GM23338 (cell line): ENCODE data around the gene FNDC8. TPM values are rescaled to one million over a fixed set of nuclear protein-coding genes. Genes with fewer than 3 reads are reported as not detected.

Source experiments
- ATAC-seq: fragments of 200-7000 bp; cut with Tn5 transposase; 3 replicates; pipeline ENCODE4 v1.9.1; 2020
- DNase-seq: peaks from one replicate; pipeline ENCODE4 v3.0.0-alpha.2; 2015; ENCODE audit warnings: low spot score
- H2AFZ ChIP-seq: fragments of 200-600 bp; sonication (generic); 2 replicates; pipeline ENCODE4 v1.8.0; 2016; ENCODE audit warnings: antibody characterized with exemption, mild to moderate bottlenecking, moderate library complexity
- H3F3A ChIP-seq: fragments of 200-600 bp; sonication (generic); replicated peaks from 2 replicates; pipeline ENCODE4 v1.8.0; 2017; ENCODE audit warnings: antibody characterized with exemption, mixed run types, low read depth
- H3K27ac ChIP-seq: fragments of 200-600 bp; sonication (generic); 2 replicates; pipeline ENCODE4 v1.6.1; 2016; ENCODE audit warnings: low read depth
- H3K27me3 ChIP-seq: fragments of 200-600 bp; sonication (generic); 2 replicates; pipeline ENCODE4 v1.8.0; 2016; ENCODE audit warnings: mild to moderate bottlenecking, mixed run types, moderate library complexity; ENCODE audit not compliant: insufficient read depth
- H3K36me3 ChIP-seq: fragments of 200-600 bp; sonication (generic); 2 replicates; pipeline ENCODE4 v1.8.0; 2016; ENCODE audit warnings: mild to moderate bottlenecking; ENCODE audit not compliant: insufficient read depth
- H3K4me1 ChIP-seq: fragments of 200-600 bp; sonication (generic); 2 replicates; pipeline ENCODE4 v1.8.0; 2016; ENCODE audit warnings: mild to moderate bottlenecking, moderate library complexity; ENCODE audit not compliant: insufficient read depth
- H3K4me2 ChIP-seq: fragments of 200-600 bp; sonication (generic); 2 replicates; pipeline ENCODE4 v1.7.1; 2017; ENCODE audit warnings: mixed run types
- H3K4me3 ChIP-seq: fragments of 200-600 bp; sonication (generic); 2 replicates; pipeline ENCODE4 v1.6.1; 2016; ENCODE audit warnings: mixed run types
- H3K79me2 ChIP-seq: fragments of 200-600 bp; sonication (generic); replicated peaks from 2 replicates; pipeline ENCODE4 v1.8.0; 2017; ENCODE audit warnings: mild to moderate bottlenecking; ENCODE audit not compliant: insufficient read depth
- H3K9me2 ChIP-seq: fragments of 200-600 bp; sonication (generic); 2 replicates; pipeline ENCODE4 v1.8.0; 2017; ENCODE audit not compliant: insufficient read depth
- H4K20me1 ChIP-seq: fragments of 200-600 bp; sonication (generic); replicated peaks from 2 replicates; pipeline ENCODE4 v1.8.0; 2017; ENCODE audit warnings: mild to moderate bottlenecking; ENCODE audit not compliant: insufficient read depth
- H3K27ac Mint-ChIP-seq: 2 replicates; pipeline ENCODE4 v1.8.0; 2020; ENCODE audit warnings: inconsistent platforms, mild to moderate bottlenecking, moderate library complexity, mixed read lengths
- H3K27me3 Mint-ChIP-seq: 3 replicates; pipeline ENCODE4 v1.8.0; 2022; ENCODE audit warnings: low read depth, mild to moderate bottlenecking, moderate library complexity, mixed read lengths, inconsistent platforms; ENCODE audit not compliant: insufficient read depth, poor library complexity
- H3K36me3 Mint-ChIP-seq: 3 replicates; pipeline ENCODE4 v1.8.0; 2021; ENCODE audit warnings: low read depth, mild to moderate bottlenecking, inconsistent platforms, moderate library complexity, mixed read lengths
- H3K4me1 Mint-ChIP-seq: 3 replicates; pipeline ENCODE4 v1.8.0; 2020; ENCODE audit warnings: mild to moderate bottlenecking, inconsistent platforms, mixed read lengths
- H3K4me3 Mint-ChIP-seq: 3 replicates; pipeline ENCODE4 v1.8.0; 2021; ENCODE audit warnings: moderate library complexity, mild to moderate bottlenecking, inconsistent platforms, mixed read lengths
- H3K9me3 Mint-ChIP-seq: 3 replicates; pipeline ENCODE4 v1.8.0; 2020; ENCODE audit warnings: moderate library complexity, mild to moderate bottlenecking, inconsistent platforms, mixed read lengths
- CREB1 ChIP-seq: fragments of 250-450 bp; sonication (Bioruptor Pico); IDR thresholded peaks from 2 replicates; pipeline ENCODE4 v1.5.0; 2020; ENCODE audit warnings: low read depth, mild to moderate bottlenecking, moderate library complexity
- EZH2 ChIP-seq: fragments of 200-600 bp; sonication (generic); IDR thresholded peaks from one replicate; pipeline ENCODE4 v1.8.0; 2017; ENCODE audit warnings: antibody characterized with exemption, mild to moderate bottlenecking, low read depth; ENCODE audit not compliant: unreplicated experiment
- EZH2phosphoT487 ChIP-seq: fragments of 200-600 bp; sonication (generic); IDR thresholded peaks from one replicate; pipeline ENCODE4 v1.8.1; 2018; ENCODE audit warnings: antibody characterized with exemption; ENCODE audit not compliant: unreplicated experiment
- JUNB ChIP-seq: IDR thresholded peaks from one replicate; pipeline ENCODE4 v1.6.1; 2016; ENCODE audit warnings: antibody characterized with exemption; ENCODE audit not compliant: unreplicated experiment
- NANOG ChIP-seq: IDR thresholded peaks from 2 replicates; pipeline ENCODE4 v1.6.1; 2016; ENCODE audit warnings: antibody characterized with exemption, borderline replicate concordance
- POLR2AphosphoS5 ChIP-seq: IDR thresholded peaks from 2 replicates; pipeline ENCODE4 v1.6.1; 2016; ENCODE audit warnings: antibody characterized with exemption, low read depth
- STAT1 ChIP-seq: IDR thresholded peaks from one replicate; pipeline ENCODE4 v1.6.1; 2016; ENCODE audit warnings: antibody characterized with exemption; ENCODE audit not compliant: unreplicated experiment
- ZNF114 ChIP-seq: fragments of 250-450 bp; sonication (Bioruptor Pico); IDR thresholded peaks from 2 replicates; pipeline ENCODE4 v1.5.0; 2020; ENCODE audit warnings: mild to moderate bottlenecking, moderate library complexity
- ZNF331 ChIP-seq: fragments of 250-450 bp; sonication (Bioruptor Pico); IDR thresholded peaks from 2 replicates; pipeline ENCODE4 v1.5.0; 2020; ENCODE audit warnings: low read depth, mild to moderate bottlenecking, moderate library complexity
- polyA plus RNA-seq: library from polyadenylated mRNA; unstranded; fragments of >200 nt; fragmentation: Nextera tagmentation; extraction: Ambion mirVana; gene quantifications from 2 replicates; pipeline ENCODE4 v1.2.1, GENCODE V29; 2016
- total RNA-seq: library from RNA; depleted of rRNA; stranded (reverse); fragments of >200 nt; shearing (Covaris generic); gene quantifications from 2 replicates; pipeline ENCODE4 v1.2.3, GENCODE V29; 2014
- TF ChIP-seq, protein P1 (sequence below): fragments of 250-450 bp; sonication (Bioruptor Pico); IDR thresholded peaks from 2 replicates; pipeline ENCODE4 v1.5.0; 2020; ENCODE audit warnings: mild to moderate bottlenecking, moderate library complexity
- TF ChIP-seq, protein P2 (sequence below), 2 experiments: fragments of 200-600 bp in 1 of 2; sonication (generic) in 1 of 2; conservative IDR thresholded peaks; 2 replicates each; pipeline versions ENCODE4 v1.5.1 to v1.6.1; 2016 to 2017; ENCODE audit warnings: antibody characterized with exemption in 2 of 2, low read depth in 2 of 2, mild to moderate bottlenecking in 2 of 2, moderate library complexity in 1 of 2
- TF ChIP-seq, protein P3 (sequence below): IDR thresholded peaks from 2 replicates; pipeline ENCODE4 v1.6.1; 2016; ENCODE audit warnings: antibody characterized with exemption

The FNDC8 gene
- total and polyA plus RNA-seq, 2 experiments from 2014 or later = not detected

DNA sequence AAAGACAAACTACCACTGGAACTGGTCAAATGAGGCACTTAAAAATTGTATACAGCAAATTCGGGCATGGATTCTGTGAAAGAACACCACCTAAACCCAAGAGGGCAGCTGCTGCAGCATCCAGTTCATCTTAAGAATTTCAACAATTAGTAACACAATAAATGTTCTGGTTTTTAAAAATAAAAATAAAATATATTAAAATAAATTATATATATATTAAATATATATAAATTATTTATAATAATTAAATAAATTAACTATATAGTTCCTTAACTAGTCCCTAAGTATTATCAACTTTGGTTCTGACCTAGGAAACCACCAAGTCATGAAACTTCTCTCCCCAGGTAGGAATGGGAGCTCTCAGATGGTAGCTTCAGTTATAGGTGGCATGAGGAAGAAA is 44.5 kb upstream of the FNDC8 start (continued):
- TF ChIP-seq, protein P1, sequence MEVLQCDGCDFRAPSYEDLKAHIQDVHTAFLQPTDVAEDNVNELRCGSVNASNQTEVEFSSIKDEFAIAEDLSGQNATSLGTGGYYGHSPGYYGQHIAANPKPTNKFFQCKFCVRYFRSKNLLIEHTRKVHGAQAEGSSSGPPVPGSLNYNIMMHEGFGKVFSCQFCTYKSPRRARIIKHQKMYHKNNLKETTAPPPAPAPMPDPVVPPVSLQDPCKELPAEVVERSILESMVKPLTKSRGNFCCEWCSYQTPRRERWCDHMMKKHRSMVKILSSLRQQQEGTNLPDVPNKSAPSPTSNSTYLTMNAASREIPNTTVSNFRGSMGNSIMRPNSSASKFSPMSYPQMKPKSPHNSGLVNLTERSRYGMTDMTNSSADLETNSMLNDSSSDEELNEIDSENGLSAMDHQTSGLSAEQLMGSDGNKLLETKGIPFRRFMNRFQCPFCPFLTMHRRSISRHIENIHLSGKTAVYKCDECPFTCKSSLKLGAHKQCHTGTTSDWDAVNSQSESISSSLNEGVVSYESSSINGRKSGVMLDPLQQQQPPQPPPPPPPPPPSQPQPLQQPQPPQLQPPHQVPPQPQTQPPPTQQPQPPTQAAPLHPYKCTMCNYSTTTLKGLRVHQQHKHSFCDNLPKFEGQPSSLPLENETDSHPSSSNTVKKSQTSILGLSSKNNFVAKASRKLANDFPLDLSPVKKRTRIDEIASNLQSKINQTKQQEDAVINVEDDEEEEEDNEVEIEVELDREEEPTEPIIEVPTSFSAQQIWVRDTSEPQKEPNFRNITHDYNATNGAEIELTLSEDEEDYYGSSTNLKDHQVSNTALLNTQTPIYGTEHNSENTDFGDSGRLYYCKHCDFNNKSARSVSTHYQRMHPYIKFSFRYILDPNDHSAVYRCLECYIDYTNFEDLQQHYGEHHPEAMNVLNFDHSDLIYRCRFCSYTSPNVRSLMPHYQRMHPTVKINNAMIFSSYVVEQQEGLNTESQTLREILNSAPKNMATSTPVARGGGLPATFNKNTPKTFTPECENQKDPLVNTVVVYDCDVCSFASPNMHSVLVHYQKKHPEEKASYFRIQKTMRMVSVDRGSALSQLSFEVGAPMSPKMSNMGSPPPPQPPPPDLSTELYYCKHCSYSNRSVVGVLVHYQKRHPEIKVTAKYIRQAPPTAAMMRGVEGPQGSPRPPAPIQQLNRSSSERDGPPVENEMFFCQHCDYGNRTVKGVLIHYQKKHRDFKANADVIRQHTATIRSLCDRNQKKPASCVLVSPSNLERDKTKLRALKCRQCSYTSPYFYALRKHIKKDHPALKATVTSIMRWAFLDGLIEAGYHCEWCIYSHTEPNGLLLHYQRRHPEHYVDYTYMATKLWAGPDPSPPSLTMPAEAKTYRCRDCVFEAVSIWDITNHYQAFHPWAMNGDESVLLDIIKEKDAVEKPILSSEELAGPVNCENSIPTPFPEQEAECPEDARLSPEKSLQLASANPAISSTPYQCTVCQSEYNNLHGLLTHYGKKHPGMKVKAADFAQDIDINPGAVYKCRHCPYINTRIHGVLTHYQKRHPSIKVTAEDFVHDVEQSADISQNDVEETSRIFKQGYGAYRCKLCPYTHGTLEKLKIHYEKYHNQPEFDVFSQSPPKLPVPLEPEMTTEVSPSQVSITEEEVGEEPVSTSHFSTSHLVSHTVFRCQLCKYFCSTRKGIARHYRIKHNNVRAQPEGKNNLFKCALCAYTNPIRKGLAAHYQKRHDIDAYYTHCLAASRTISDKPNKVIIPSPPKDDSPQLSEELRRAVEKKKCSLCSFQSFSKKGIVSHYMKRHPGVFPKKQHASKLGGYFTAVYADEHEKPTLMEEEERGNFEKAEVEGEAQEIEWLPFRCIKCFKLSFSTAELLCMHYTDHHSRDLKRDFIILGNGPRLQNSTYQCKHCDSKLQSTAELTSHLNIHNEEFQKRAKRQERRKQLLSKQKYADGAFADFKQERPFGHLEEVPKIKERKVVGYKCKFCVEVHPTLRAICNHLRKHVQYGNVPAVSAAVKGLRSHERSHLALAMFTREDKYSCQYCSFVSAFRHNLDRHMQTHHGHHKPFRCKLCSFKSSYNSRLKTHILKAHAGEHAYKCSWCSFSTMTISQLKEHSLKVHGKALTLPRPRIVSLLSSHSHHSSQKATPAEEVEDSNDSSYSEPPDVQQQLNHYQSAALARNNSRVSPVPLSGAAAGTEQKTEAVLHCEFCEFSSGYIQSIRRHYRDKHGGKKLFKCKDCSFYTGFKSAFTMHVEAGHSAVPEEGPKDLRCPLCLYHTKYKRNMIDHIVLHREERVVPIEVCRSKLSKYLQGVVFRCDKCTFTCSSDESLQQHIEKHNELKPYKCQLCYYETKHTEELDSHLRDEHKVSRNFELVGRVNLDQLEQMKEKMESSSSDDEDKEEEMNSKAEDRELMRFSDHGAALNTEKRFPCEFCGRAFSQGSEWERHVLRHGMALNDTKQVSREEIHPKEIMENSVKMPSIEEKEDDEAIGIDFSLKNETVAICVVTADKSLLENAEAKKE (CRISPR knock-in tag) = no peak
- TF ChIP-seq CREB1 (CRISPR knock-in tag) = no peak

DNA sequence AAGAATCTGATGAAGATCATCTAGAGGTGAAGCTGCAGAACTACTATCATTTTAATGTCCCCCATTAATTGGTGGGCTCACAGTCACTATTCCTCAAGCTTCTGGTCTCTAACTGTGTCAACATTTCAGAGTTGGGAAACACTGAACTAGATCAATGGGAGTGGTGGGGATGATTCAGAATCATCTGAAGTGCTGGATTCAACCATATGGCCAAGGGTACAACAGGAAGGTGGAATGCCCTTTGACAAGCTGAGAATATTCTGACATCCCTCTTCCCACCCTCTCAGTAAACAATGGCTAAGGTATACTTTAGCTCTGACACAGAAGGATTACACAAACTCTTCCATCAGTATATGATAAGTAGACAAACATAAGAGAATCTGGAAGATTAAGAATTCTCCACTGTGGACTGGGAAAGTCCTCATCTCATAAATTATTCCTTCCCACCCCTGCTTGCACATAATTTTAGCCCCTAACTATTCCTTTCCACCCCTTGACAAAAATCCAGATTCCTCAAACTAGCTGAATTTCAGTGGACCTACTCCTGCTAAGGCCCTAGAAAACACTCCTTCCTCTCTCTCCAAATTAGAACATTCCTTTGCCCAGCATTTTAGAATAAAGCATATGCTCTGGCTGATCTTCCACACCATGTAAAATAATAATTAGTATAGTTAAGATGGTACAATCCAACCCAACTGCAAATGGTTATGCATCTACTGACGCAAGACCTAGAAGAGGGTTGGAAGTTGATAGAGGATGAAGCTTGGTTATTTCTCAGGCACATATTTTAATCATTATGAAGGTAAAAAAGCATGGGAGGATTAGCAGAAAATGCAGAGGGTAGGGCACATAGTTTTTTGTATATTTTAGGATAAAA is 41.6 kb upstream of the FNDC8 start:
- Histone ChIP-seq H4K20me1 (peaks cover 3% of the 10 kb centered on the region; the same call in 1 of the 2 replicates), H3K27ac (peak overlapping the region; percentile 47; the same call in 1 of the 2 replicates), H3K9me2 (no peaks in the 10 kb centered on the region), H3K4me3 (no peak overlapping the region), H3K4me2 (peak overlapping the region; percentile 60), H3K79me2 (peaks cover 7% of the 10 kb centered on the region; the same call in 1 of the 2 replicates), H3F3A (no peaks in the 10 kb centered on the region), H3K4me1 (peaks cover 48% of the 10 kb centered on the region), H3K27me3 (no peaks in the 10 kb centered on the region), H2AFZ (no peak overlapping the region), H3K36me3 (no peaks in the 10 kb centered on the region)
- Mint-ChIP-seq H3K36me3 (no peaks in the 10 kb centered on the region), H3K27ac (peak overlapping the region; percentile 80), H3K4me1 (peaks cover 45% of the 10 kb centered on the region), H3K27me3 (no peaks in the 10 kb centered on the region), H3K4me3 (no peak overlapping the region), H3K9me3 (no peaks in the 10 kb centered on the region)
- no peak for DNase-seq
- ATAC-seq = no peak
- TF ChIP-seq ZNF114 (CRISPR knock-in tag) = no peak
- TF ChIP-seq, protein P2, sequence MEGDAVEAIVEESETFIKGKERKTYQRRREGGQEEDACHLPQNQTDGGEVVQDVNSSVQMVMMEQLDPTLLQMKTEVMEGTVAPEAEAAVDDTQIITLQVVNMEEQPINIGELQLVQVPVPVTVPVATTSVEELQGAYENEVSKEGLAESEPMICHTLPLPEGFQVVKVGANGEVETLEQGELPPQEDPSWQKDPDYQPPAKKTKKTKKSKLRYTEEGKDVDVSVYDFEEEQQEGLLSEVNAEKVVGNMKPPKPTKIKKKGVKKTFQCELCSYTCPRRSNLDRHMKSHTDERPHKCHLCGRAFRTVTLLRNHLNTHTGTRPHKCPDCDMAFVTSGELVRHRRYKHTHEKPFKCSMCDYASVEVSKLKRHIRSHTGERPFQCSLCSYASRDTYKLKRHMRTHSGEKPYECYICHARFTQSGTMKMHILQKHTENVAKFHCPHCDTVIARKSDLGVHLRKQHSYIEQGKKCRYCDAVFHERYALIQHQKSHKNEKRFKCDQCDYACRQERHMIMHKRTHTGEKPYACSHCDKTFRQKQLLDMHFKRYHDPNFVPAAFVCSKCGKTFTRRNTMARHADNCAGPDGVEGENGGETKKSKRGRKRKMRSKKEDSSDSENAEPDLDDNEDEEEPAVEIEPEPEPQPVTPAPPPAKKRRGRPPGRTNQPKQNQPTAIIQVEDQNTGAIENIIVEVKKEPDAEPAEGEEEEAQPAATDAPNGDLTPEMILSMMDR (conservative IDR thresholded peaks at IDR 0.05; ENCODE audit: low read depth in 2 of 2) = no peak
- TF ChIP-seq, protein P3, sequence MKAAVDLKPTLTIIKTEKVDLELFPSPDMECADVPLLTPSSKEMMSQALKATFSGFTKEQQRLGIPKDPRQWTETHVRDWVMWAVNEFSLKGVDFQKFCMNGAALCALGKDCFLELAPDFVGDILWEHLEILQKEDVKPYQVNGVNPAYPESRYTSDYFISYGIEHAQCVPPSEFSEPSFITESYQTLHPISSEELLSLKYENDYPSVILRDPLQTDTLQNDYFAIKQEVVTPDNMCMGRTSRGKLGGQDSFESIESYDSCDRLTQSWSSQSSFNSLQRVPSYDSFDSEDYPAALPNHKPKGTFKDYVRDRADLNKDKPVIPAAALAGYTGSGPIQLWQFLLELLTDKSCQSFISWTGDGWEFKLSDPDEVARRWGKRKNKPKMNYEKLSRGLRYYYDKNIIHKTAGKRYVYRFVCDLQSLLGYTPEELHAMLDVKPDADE = no peak
- TF ChIP-seq JUNB = no peak
- TF ChIP-seq NANOG = no peak
- no peak for TF ChIP-seq EZH2phosphoT487
- TF ChIP-seq CREB1 (CRISPR knock-in tag) = no peak
- no peak for TF ChIP-seq POLR2AphosphoS5
- no peak for TF ChIP-seq ZNF331 (CRISPR knock-in tag)
- TF ChIP-seq EZH2 = no peak
- no peak for TF ChIP-seq STAT1
